GM06990 (cell line): ENCODE data around the gene ADAM10.

Experiments
- DNase-seq: peaks from one replicate; pipeline ENCODE4 v3.0.0-alpha.2; 2011; ENCODE audit not compliant: insufficient read length; ENCODE audit errors: extremely low read depth
- H3K27me3 ChIP-seq: replicated peaks from 2 replicates; pipeline ENCODE4 v1.6.0; 2011; ENCODE audit warnings: low read length; ENCODE audit not compliant: control insufficient read depth, insufficient read depth
- H3K36me3 ChIP-seq: 2 replicates; pipeline ENCODE4 v1.5.1; 2011; ENCODE audit warnings: low read length; ENCODE audit not compliant: control insufficient read depth, insufficient read depth
- H3K4me3 ChIP-seq: replicated peaks from 2 replicates; pipeline ENCODE4 v1.5.1; 2011; ENCODE audit warnings: low read depth, mild to moderate bottlenecking, control low read depth, low read length
- TF ChIP-seq, protein P1 (sequence below): IDR thresholded peaks from 2 replicates; pipeline ENCODE4 v1.5.1; 2011; ENCODE audit warnings: low read length, control low read depth, mild to moderate bottlenecking, inconsistent platforms; ENCODE audit not compliant: insufficient read depth, poor library complexity, severe bottlenecking

The ADAM10 gene

DNA sequence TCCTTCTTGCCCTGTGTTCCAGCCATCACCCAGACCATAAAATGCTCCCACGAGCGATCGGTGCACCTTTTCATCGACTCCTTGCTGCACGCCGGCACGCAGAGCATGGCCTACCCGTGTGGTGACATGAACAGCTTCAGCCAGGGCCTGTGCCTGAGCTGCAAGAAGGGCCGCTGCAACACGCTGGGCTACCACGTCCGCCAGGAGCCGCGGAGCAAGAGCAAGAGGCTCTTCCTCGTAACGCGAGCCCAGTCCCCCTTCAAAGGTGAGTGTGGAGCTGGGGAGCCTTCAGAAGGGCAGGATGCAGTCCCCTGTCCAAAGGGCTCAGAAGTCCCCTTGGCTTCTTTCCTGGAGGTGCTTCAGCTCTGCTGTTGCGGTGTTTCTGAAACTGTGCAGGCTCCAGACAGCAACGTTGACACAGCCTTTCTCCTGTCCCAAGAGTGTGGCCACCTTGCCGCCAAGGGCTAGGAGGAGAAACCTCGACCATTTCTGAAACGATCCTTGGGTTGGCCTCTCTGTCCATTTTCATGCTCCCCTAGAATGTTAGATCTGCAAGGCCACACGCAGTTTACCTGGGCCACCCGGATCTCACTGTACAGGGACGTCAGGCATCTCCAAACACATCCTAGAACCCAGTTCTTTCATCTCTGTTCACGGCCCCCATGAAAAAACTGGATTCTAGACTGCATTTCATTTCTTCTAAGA, 201.0 kb downstream of the ADAM10 start:
- no peak overlapping the region for H3K4me3 ChIP-seq
- H3K27me3 ChIP-seq = no peaks in the 10 kb centered on the region
- no peaks in the 10 kb centered on the region for H3K36me3 ChIP-seq
- DNase-seq = no peak
- TF ChIP-seq, protein P1, sequence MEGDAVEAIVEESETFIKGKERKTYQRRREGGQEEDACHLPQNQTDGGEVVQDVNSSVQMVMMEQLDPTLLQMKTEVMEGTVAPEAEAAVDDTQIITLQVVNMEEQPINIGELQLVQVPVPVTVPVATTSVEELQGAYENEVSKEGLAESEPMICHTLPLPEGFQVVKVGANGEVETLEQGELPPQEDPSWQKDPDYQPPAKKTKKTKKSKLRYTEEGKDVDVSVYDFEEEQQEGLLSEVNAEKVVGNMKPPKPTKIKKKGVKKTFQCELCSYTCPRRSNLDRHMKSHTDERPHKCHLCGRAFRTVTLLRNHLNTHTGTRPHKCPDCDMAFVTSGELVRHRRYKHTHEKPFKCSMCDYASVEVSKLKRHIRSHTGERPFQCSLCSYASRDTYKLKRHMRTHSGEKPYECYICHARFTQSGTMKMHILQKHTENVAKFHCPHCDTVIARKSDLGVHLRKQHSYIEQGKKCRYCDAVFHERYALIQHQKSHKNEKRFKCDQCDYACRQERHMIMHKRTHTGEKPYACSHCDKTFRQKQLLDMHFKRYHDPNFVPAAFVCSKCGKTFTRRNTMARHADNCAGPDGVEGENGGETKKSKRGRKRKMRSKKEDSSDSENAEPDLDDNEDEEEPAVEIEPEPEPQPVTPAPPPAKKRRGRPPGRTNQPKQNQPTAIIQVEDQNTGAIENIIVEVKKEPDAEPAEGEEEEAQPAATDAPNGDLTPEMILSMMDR = no peak

DNA sequence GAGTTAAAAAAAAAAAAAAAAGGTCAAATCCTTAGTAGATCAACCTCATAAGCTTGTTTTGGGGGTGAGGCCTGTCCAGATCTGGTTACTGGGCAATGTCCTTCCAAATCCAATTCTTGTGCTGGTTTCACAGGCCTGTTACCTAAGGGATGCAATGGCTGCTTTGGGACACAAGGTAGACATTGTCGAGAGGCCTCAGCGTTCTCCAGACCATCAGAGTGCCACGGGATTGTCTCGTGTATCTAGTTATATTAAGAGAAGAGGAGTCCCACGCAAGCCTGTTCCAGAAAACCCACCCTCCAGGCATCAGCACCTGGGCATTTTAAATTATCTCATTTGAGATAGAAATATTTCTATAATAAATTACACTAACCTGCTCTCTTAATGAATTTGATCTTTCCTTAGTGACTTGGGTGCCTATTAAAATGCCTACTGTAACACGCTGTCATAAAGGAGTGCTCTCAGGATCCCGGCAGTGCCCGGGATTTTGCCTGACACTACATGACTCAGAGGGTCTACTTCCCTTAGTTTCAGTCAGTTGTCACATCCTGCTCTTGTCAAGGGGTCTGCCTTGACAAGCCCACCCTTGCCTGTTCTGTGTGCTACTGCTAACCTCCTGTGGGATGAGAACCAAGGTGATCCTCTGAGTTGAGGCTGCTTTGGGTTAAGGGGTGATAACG, 201.7 kb downstream of the ADAM10 start:
- TF ChIP-seq, protein P1 = no peak
- Histone ChIP-seq H3K36me3 (no peaks in the 10 kb centered on the region), H3K27me3 (no peaks in the 10 kb centered on the region), H3K4me3 (no peak overlapping the region)
- DNase-seq = no peak

DNA sequence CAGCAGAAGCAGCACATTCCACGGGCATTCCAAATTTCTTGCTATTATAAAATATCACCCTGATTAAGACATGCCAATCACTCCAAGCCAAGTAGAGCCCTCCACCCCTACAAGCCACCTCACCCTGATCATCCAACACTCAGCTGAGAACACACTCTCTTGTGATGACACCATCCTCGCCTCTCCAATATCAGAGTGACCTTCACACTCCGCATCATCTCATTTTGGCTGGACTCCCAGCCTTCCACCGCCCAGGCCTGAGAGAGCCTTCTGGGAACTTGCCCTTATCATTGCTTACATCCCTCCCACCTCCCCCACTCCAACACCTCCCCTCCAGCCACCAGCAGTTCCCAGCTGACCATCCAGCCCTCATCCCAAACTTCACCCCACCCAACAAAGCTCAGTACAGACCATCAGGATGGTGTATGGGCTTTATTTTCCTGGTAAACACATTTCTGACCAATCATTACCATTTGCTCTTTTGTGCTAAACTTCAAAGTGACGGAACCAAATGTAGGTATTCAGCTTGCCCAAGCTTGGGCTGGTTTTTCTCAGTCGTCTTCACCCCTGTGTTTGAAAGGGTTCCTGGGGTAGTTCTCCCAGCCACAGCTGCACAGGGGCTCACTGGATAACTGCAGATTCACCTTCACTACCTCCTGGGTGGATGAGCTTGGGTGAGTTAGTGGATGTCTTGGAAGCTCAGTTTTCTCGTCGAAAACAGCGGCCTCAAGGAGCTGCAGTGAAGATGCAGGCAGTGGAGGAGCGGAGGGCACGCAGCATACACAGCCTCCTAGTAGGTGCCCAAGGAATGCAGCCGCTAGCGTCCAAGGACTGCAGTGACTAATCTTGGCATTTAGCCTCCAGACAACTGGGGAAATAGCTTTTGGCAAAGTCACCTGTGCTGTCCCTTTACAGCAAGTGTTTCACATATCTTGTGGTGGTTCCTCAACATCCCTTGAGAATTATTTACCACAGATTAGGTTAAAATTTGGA, 202.6 kb downstream of the ADAM10 start:
- TF ChIP-seq, protein P1 = no peak
- H3K36me3 ChIP-seq = no peaks in the 10 kb centered on the region
- no peaks in the 10 kb centered on the region for H3K27me3 ChIP-seq
- no peak for DNase-seq
- H3K4me3 ChIP-seq = no peak overlapping the region

DNA sequence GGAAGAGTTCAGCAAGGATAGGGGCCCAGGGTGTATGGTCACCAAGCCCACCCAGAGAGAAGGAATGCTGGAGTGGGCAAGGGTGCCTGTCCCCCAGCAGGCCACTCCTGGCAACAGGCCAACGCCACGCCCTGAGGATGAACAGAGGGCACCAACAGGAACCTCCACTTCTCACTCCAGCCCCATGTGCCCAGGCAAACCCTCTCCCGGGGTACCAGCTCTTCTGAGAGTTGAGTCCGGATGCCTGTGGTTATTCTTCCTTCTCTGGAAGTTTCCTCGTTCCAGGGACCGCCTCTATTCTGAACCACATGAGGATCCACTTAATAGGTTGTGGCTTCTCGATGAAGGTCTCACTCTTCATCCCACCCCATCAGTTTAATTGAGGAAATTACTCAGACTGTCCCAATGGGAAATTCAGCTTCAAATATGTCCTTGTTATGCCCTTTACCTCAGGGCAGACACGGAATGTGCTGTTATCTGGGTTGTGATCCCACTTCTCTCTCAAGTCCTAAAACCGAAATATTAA, 203.4 kb downstream of the ADAM10 start:
- no peak overlapping the region for H3K4me3 ChIP-seq
- DNase-seq = no peak
- TF ChIP-seq, protein P1 = no peak
- no peaks in the 10 kb centered on the region for H3K36me3 ChIP-seq
- no peaks in the 10 kb centered on the region for H3K27me3 ChIP-seq

DNA sequence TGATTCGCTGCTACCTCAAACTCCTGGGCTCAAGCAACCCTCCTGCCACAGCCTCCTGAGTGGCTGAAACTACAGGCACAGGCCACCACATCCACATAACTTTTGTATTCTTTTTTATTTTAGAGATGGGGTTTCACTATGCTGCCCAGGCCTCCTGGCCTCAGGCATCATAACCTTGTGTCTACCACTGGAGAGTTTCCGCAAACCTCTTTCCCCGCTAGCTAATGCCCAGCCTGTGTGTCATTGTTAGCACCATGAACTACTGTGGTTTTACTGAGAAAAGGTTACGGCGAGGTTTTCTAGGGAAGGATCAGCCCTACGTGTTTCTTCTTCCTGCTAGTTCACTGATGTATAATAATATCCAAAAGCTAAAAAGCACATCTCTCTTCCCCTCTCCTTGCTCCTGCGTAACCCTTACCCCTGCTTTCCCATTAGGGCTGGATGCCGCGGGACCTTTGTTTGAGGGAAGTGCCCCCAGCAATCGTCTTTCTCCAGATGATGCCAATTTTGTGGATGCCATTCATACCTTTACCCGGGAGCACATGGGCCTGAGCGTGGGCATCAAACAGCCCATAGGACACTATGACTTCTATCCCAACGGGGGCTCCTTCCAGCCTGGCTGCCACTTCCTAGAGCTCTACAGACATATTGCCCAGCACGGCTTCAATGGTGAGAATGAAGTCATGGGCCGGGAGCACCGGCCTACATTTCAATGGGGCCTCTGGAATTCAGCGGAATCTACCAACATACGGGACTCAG, 204.0 kb downstream of the ADAM10 start:
- TF ChIP-seq, protein P1 = no peak
- Histone ChIP-seq H3K36me3 (no peaks in the 10 kb centered on the region), H3K4me3 (no peak overlapping the region), H3K27me3 (no peaks in the 10 kb centered on the region)
- DNase-seq = no peak
